Measurements from ENCODE around the gene APOL5. TPM values are rescaled to one million over a fixed set of nuclear protein-coding genes. Genes with fewer than 3 reads are reported as not detected.

APOL5 gene
- total RNA-seq, 1 donor from 2014 or later: not detected

DNA sequence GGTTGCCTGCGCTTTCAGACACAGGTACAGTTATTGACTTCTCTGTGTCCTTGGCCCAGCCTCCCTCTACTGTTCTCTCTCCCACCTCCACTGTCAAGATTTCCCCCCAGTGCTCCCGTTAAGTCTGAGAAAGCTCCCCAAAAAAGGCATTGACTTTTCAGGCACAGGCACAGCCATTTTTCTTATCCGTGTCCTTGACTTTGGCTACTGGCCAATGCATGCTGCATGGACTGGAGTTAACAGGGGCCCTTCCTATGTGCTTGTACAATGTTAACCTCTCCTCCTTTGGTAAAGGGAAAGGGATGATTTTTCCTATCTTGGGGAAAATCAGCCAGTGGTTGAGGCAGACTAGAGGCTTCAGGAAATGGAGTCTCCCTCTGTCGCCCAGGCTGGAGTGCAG is 4.3 kb downstream of the APOL5 start:
- H3K27me3 Mint-ChIP-seq (ENCODE audit: low read depth): no peaks in the 10 kb centered on the region
- H3K36me3 Mint-ChIP-seq (ENCODE audit: low read depth): no peaks in the 10 kb centered on the region
- DNase-seq (ENCODE audit: low spot score): no peak
- H3K27ac Mint-ChIP-seq: no peak overlapping the region
- no peaks in the 10 kb centered on the region for H3K9me3 Mint-ChIP-seq
- intact Hi-C loops (cut with micrococcal nuclease): no loop called here
- no peak overlapping the region for H3K4me3 Mint-ChIP-seq (ENCODE audit: low read depth)
- H3K4me1 Mint-ChIP-seq (ENCODE audit: low read depth): no peaks in the 10 kb centered on the region

DNA sequence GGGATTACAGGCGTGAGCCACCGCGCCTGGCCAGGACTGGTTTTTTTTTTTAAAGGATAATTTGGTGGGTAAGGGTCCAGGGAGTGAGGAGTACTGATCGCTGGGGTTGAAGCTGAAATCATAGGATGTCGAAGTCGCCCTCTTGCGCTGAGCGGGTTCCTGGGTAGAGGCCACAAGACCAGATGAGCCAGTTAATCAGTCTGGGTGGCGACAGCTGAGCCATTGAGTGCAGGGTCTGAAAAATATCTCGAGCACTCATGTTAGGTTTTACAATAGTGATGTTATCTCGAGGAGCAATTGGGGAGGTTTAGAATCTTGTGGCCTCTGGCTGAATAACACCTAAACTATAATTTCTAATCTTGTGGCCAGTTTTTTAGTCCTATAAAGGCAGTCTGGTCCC is 7.8 kb downstream of the APOL5 start:
- H3K36me3 Mint-ChIP-seq (ENCODE audit: low read depth): no peaks in the 10 kb centered on the region
- intact Hi-C loops (cut with micrococcal nuclease): no loop called here
- H3K27ac Mint-ChIP-seq: no peak overlapping the region
- no peaks in the 10 kb centered on the region for H3K27me3 Mint-ChIP-seq (ENCODE audit: low read depth)
- no peaks in the 10 kb centered on the region for H3K9me3 Mint-ChIP-seq
- H3K4me1 Mint-ChIP-seq (ENCODE audit: low read depth): no peaks in the 10 kb centered on the region
- no peak overlapping the region for H3K4me3 Mint-ChIP-seq (ENCODE audit: low read depth)
- no peak for DNase-seq (ENCODE audit: low spot score)

DNA sequence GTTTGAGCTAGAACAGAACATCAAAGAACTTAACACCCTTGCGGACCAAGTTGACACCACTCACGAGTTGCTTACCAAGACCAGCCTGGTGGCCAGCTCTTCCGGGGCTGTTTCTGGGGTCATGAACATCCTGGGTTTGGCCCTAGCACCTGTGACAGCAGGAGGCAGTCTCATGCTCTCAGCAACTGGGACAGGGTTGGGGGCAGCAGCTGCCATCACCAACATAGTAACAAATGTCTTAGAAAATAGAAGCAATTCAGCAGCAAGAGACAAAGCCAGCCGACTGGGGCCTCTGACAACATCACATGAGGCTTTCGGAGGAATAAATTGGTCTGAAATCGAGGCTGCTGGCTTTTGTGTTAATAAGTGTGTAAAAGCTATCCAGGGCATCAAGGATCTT is 8.7 kb downstream of the APOL5 start:
- H3K27me3 Mint-ChIP-seq (ENCODE audit: low read depth): no peaks in the 10 kb centered on the region
- H3K36me3 Mint-ChIP-seq (ENCODE audit: low read depth): no peaks in the 10 kb centered on the region
- intact Hi-C loops (cut with micrococcal nuclease): no loop called here
- no peaks in the 10 kb centered on the region for H3K4me1 Mint-ChIP-seq (ENCODE audit: low read depth)
- no peak overlapping the region for H3K4me3 Mint-ChIP-seq (ENCODE audit: low read depth)
- H3K9me3 Mint-ChIP-seq: no peaks in the 10 kb centered on the region
- H3K27ac Mint-ChIP-seq: no peak overlapping the region
- no peak for DNase-seq (ENCODE audit: low spot score)

- Mint-ChIP-seq H3K9me3 (no peaks in the 10 kb centered on the region), H3K36me3 (ENCODE audit: low read depth) (no peaks in the 10 kb centered on the region), H3K27me3 (ENCODE audit: low read depth) (no peaks in the 10 kb centered on the region), H3K27ac (no peak overlapping the region), H3K4me3 (ENCODE audit: low read depth) (no peak overlapping the region), H3K4me1 (ENCODE audit: low read depth) (no peaks in the 10 kb centered on the region)
- intact Hi-C loops (cut with micrococcal nuclease): no loop called here
- DNase-seq (ENCODE audit: low spot score): no peak
Observed at GRCh38 chr22:35726933-35727332, 9.3 kb downstream of the APOL5 start.

GRCh38 chr22:35727436-35727835 is 9.8 kb downstream of the APOL5 start:
- intact Hi-C loops (cut with micrococcal nuclease): no loop called here
- no peaks in the 10 kb centered on the region for H3K9me3 Mint-ChIP-seq
- H3K4me3 Mint-ChIP-seq (ENCODE audit: low read depth): no peak overlapping the region
- H3K27me3 Mint-ChIP-seq (ENCODE audit: low read depth): no peaks in the 10 kb centered on the region
- no peak for DNase-seq (ENCODE audit: low spot score)
- H3K27ac Mint-ChIP-seq: no peak overlapping the region
- no peaks in the 10 kb centered on the region for H3K4me1 Mint-ChIP-seq (ENCODE audit: low read depth)
- no peaks in the 10 kb centered on the region for H3K36me3 Mint-ChIP-seq (ENCODE audit: low read depth)

- no peaks in the 10 kb centered on the region for H3K27me3 Mint-ChIP-seq (ENCODE audit: low read depth)
- no peaks in the 10 kb centered on the region for H3K9me3 Mint-ChIP-seq
- no peak overlapping the region for H3K27ac Mint-ChIP-seq
- H3K36me3 Mint-ChIP-seq (ENCODE audit: low read depth): no peaks in the 10 kb centered on the region
- no peaks in the 10 kb centered on the region for H3K4me1 Mint-ChIP-seq (ENCODE audit: low read depth)
- DNase-seq (ENCODE audit: low spot score): no peak
- intact Hi-C loops (cut with micrococcal nuclease): no loop called here
- H3K4me3 Mint-ChIP-seq (ENCODE audit: low read depth): no peak overlapping the region
Observed at GRCh38 chr22:35728639-35729308, 11.1 kb downstream of the APOL5 start.

GRCh38 chr22:35729309-35729698 is 11.6 kb downstream of the APOL5 start:
- Mint-ChIP-seq H3K9me3 (no peaks in the 10 kb centered on the region), H3K27ac (no peak overlapping the region), H3K4me3 (ENCODE audit: low read depth) (no peak overlapping the region), H3K27me3 (ENCODE audit: low read depth) (no peaks in the 10 kb centered on the region), H3K36me3 (ENCODE audit: low read depth) (no peaks in the 10 kb centered on the region), H3K4me1 (ENCODE audit: low read depth) (no peaks in the 10 kb centered on the region)
- DNase-seq (ENCODE audit: low spot score): no peak
- intact Hi-C loops (cut with micrococcal nuclease): no loop called here

DNA sequence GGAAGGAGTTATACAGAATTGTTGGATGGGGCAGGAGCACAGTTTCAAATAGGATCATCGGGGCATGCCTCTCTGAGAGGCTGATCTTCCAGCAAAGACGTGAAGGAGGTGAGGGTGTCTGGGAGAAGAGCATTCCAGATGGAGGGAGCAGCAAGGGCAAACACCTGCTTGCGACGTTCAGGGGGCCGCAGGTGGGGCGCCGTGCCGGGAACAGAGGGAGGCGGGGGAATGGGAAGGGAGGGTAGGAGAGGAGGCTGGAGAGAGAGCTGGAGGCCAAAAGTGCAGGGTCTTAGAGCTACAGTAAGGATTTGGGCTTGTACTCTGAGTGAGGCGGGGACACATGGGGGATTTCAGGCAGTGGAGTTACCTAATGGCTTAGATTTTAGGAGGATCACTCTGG is 13.6 kb downstream of the APOL5 start:
- intact Hi-C loops (cut with micrococcal nuclease): no loop called here
- Mint-ChIP-seq H3K4me1 (ENCODE audit: low read depth) (no peaks in the 10 kb centered on the region), H3K27ac (no peak overlapping the region), H3K9me3 (no peaks in the 10 kb centered on the region), H3K36me3 (ENCODE audit: low read depth) (no peaks in the 10 kb centered on the region), H3K4me3 (ENCODE audit: low read depth) (no peak overlapping the region), H3K27me3 (ENCODE audit: low read depth) (no peaks in the 10 kb centered on the region)
- DNase-seq (ENCODE audit: low spot score): no peak

- Mint-ChIP-seq H3K9me3 (no peaks in the 10 kb centered on the region), H3K36me3 (ENCODE audit: low read depth) (no peaks in the 10 kb centered on the region), H3K27ac (no peak overlapping the region), H3K27me3 (ENCODE audit: low read depth) (no peaks in the 10 kb centered on the region), H3K4me3 (ENCODE audit: low read depth) (no peak overlapping the region), H3K4me1 (ENCODE audit: low read depth) (no peaks in the 10 kb centered on the region)
- intact Hi-C loops (cut with micrococcal nuclease): no loop called here
- no peak for DNase-seq (ENCODE audit: low spot score)
Observed at GRCh38 chr22:35732116-35732515, 14.4 kb downstream of the APOL5 start.

- H3K27me3 Mint-ChIP-seq (ENCODE audit: low read depth): no peaks in the 10 kb centered on the region
- H3K27ac Mint-ChIP-seq: no peak overlapping the region
- intact Hi-C loops (cut with micrococcal nuclease): no loop called here
- DNase-seq (ENCODE audit: low spot score): no peak
- H3K9me3 Mint-ChIP-seq: no peaks in the 10 kb centered on the region
- no peaks in the 10 kb centered on the region for H3K36me3 Mint-ChIP-seq (ENCODE audit: low read depth)
- H3K4me3 Mint-ChIP-seq (ENCODE audit: low read depth): no peak overlapping the region
- H3K4me1 Mint-ChIP-seq (ENCODE audit: low read depth): no peaks in the 10 kb centered on the region
Observed at GRCh38 chr22:35733036-35733435, 15.4 kb downstream of the APOL5 start.

DNA sequence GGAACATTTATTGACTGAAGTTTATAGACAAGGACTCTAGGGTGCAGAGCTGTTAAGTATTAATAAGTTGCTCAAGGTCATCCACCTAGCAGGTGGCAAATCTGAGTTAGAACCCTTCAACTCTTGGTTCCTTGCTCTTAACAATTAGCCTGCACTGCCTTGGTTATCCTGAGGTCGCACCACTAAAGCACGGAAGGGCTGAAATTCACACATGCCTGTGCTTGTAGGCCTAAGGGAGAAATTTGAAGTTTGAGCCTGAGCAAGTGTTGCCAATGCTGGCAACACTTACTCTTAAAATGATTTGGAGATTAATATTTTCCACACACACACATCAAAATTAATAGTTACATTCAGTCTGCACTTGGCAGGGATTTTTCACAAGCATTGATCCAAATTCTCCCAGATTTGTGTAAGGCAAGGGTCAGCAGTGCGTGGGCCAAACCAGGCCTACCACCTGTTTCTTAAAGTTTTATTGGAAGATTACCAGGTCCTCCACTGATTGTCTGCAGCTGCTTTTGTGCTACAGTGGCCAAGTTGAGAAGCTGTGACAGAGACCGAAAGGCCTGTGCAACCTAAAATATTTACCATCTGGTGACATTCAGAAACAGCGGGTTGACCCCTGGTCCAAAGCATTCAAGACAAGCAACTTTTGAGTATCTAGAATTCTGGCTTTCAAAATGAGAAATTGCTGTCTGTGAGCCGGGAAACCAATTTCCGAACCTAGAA is 16.3 kb downstream of the APOL5 start:
- Mint-ChIP-seq H3K27me3 (ENCODE audit: low read depth) (no peaks in the 10 kb centered on the region), H3K4me1 (ENCODE audit: low read depth) (no peaks in the 10 kb centered on the region), H3K9me3 (no peaks in the 10 kb centered on the region), H3K4me3 (ENCODE audit: low read depth) (no peak overlapping the region), H3K27ac (no peak overlapping the region), H3K36me3 (ENCODE audit: low read depth) (no peaks in the 10 kb centered on the region)
- intact Hi-C loops (cut with micrococcal nuclease): no loop called here
- no peak for DNase-seq (ENCODE audit: low spot score)

DNA sequence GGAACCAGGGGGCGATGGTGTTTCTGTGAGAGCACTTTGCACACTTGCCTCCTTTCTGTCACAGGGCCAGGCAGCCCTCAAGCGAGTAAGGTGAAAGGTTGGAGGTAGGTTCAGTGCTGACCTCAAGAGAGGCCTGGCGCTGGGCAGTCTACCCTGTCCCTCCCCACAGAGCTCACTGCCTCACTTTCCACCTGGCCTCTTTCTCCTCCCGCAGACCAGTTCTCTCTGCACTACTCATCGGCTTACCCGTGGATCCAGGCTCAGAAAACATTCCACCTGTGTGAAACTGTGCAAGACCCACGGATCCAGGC is 16.8 kb downstream of the APOL5 start:
- intact Hi-C loops (cut with micrococcal nuclease): no loop called here
- Mint-ChIP-seq H3K27ac (no peak overlapping the region), H3K4me1 (ENCODE audit: low read depth) (no peaks in the 10 kb centered on the region), H3K36me3 (ENCODE audit: low read depth) (no peaks in the 10 kb centered on the region), H3K9me3 (no peaks in the 10 kb centered on the region), H3K27me3 (ENCODE audit: low read depth) (no peaks in the 10 kb centered on the region), H3K4me3 (ENCODE audit: low read depth) (no peak overlapping the region)
- DNase-seq (ENCODE audit: low spot score): no peak

DNA sequence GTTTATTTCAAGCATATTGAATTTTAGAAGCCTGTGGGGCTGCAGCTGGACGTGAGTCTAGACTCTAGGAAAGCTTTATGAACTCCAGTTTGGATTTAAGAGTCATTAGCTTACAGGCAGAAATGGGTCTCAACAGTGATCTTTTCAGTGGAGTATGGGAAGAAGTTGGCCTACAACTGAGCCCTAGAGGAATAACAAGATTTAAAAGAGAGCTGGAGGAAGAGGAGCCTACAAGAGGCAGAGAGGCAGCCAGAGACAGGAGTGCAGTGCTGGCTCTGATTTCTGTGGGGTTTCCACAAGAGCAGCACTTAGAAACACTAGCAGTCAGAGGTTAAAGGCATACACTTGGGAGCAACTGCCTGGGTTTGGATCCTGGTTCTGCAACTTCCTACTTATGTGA is 17.9 kb downstream of the APOL5 start:
- Mint-ChIP-seq H3K4me1 (ENCODE audit: low read depth) (no peaks in the 10 kb centered on the region), H3K27ac (no peak overlapping the region), H3K36me3 (ENCODE audit: low read depth) (no peaks in the 10 kb centered on the region)

GRCh38 chr22:35736166-35736565 is 18.5 kb downstream of the APOL5 start:
- Mint-ChIP-seq H3K9me3 (no peaks in the 10 kb centered on the region), H3K4me1 (ENCODE audit: low read depth) (no peaks in the 10 kb centered on the region), H3K4me3 (ENCODE audit: low read depth) (no peak overlapping the region), H3K27me3 (ENCODE audit: low read depth) (no peaks in the 10 kb centered on the region), H3K27ac (no peak overlapping the region), H3K36me3 (ENCODE audit: low read depth) (no peaks in the 10 kb centered on the region)
- no peak for DNase-seq (ENCODE audit: low spot score)
- intact Hi-C loops (cut with micrococcal nuclease): no loop called here

More for the DNA sequence above, 17.9 kb downstream of the APOL5 start:
- H3K4me3 Mint-ChIP-seq (ENCODE audit: low read depth): no peak overlapping the region
- no peaks in the 10 kb centered on the region for H3K9me3 Mint-ChIP-seq
- no peak for DNase-seq (ENCODE audit: low spot score)
- H3K27me3 Mint-ChIP-seq (ENCODE audit: low read depth): no peaks in the 10 kb centered on the region
- intact Hi-C loops (cut with micrococcal nuclease): no loop called here
